A673 (cell line): ENCODE results near the gene STIL. TPM values are rescaled to one million over a fixed set of nuclear protein-coding genes. Genes with fewer than 3 reads are reported as not detected.

ENCODE experiments used
- BruUV-seq: library from RNA; stranded (reverse); fragments of 400-500 nt; replicated peaks from 2 replicates; lab custom pipeline; 2021; lab: Mats Ljungman, UMichigan
- CTCF ChIA-PET: fragments of 300-600 bp; sonication (Branson Sonifier 250); formaldehyde crosslinking; loops from one replicate; lab custom pipeline; 2022; ENCODE audit warnings: antibody characterized with exemption; lab: Charles Lee
- POLR2A ChIA-PET: fragments of 300-600 bp; sonication (Branson Sonifier 250); formaldehyde crosslinking; loops from one replicate; lab custom pipeline; 2022; ENCODE audit warnings: antibody characterized with exemption; ENCODE audit not compliant: low non-redundant PET; lab: Charles Lee
- DNase-seq: peaks from one replicate; pipeline ENCODE4 v3.0.0-alpha.2; 2015; ENCODE audit warnings: low spot score
- H3K27ac ChIP-seq: fragments of 200-600 bp; sonication (generic); 2 replicates; pipeline ENCODE4 v1.5.1; 2016; ENCODE audit warnings: mixed run types, low read depth, mild to moderate bottlenecking, mixed read lengths, antibody characterized with exemption, low read length; ENCODE audit not compliant: poor library complexity, severe bottlenecking
- H3K27me3 ChIP-seq: fragments of 200-600 bp; sonication (generic); replicated peaks from 2 replicates; pipeline ENCODE4 v1.6.1; 2017; ENCODE audit warnings: mixed run types, low read depth, mild to moderate bottlenecking, mixed read lengths, antibody characterized with exemption, low read length; ENCODE audit not compliant: insufficient read depth, poor library complexity
- H3K36me3 ChIP-seq: fragments of 200-600 bp; sonication (generic); 2 replicates; pipeline ENCODE4 v1.6.1; 2016; ENCODE audit warnings: mixed run types, mild to moderate bottlenecking, mixed read lengths, antibody characterized with exemption, low read length; ENCODE audit not compliant: insufficient read depth, poor library complexity, severe bottlenecking
- H3K4me1 ChIP-seq: fragments of 200-600 bp; sonication (generic); 2 replicates; pipeline ENCODE4 v1.6.1; 2017; ENCODE audit warnings: mixed run types, mild to moderate bottlenecking, mixed read lengths, antibody characterized with exemption, low read length; ENCODE audit not compliant: insufficient read depth, poor library complexity, severe bottlenecking
- H3K4me3 ChIP-seq: fragments of 200-600 bp; sonication (generic); 2 replicates; pipeline ENCODE4 v1.5.1; 2016; ENCODE audit warnings: low read depth, mixed run types, mild to moderate bottlenecking, mixed read lengths, low read length; ENCODE audit not compliant: poor library complexity, severe bottlenecking
- H3K9me3 ChIP-seq: fragments of 200-600 bp; sonication (generic); 2 replicates; pipeline ENCODE4 v1.6.1; 2016; ENCODE audit warnings: mixed run types, low read depth, mild to moderate bottlenecking, mixed read lengths, antibody characterized with exemption, low read length; ENCODE audit not compliant: poor library complexity, severe bottlenecking
- CTCF ChIP-seq: fragments of 300-800, 200-600 bp; sonication (generic); conservative IDR thresholded peaks from 2 replicates; pipeline ENCODE4 v1.5.1; 2017; ENCODE audit warnings: low read depth, mild to moderate bottlenecking, antibody characterized with exemption, low read length, moderate library complexity, mixed read lengths
- EZH2 ChIP-seq: fragments of 200-600 bp; sonication (generic); IDR thresholded peaks from 2 replicates; pipeline ENCODE4 v1.6.1; 2017; ENCODE audit warnings: borderline replicate concordance, low read depth, mild to moderate bottlenecking, mixed read lengths, antibody characterized with exemption, low read length; ENCODE audit not compliant: poor library complexity, severe bottlenecking
- intact Hi-C: fragments of 100-400 bp; cut with micrococcal nuclease; formaldehyde crosslinking; loops from one replicate; pipeline ENCODE4 v1.10.0; 2022; ENCODE audit not compliant: unreplicated experiment
- total RNA-seq: library from RNA; stranded (reverse); gene quantifications from 2 replicates; pipeline ENCODE4 v1.2.3, GENCODE V29; 2021

The STIL gene
- total RNA-seq, 1 experiment from 2014 or later = 43.4 TPM

DNA sequence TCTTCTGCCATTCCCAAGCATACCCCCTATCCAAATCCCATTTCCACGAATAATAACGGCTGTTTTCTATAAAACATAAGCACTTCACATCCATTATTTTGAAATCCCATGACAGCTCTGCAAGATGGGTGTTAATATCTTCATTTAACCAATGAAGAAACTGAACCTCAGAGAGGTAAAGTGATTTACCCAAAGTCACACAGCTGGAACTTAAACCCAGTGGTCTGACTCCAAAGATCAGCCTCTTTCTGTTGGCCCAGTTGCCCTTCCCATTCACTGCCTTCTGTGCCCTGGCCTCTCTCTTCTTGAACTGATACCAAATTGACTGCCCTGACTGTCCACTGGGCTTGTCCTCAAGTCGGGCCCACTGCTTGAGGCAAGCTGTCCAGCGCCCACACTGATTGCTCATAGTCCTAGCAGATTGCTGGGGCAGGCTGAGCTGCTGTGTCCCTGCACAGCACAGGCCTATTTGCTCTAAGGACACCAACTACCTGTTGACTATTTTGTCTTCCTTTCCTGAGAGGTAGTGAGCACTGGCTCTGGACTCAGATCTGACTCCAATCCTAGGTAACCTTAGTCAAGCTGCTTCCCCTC lies 101.2 kb downstream of the STIL start:
- no peaks in the 10 kb centered on the region for H3K27me3 ChIP-seq
- H3K9me3 ChIP-seq = no peaks in the 10 kb centered on the region
- ChIA-PET POLR2A (interaction anchor here (0.6 kb wide), 1 partner anchor 1037 kb away, joined by 5 read pairs; no protein-coding TSS in a partner anchor), CTCF (interaction anchor here (1.1 kb wide), 1 partner anchor 20 kb away, joined by 5 read pairs; no protein-coding TSS in a partner anchor)
- no peak overlapping the region for H3K27ac ChIP-seq
- no peak for DNase-seq
- no peaks in the 10 kb centered on the region for H3K36me3 ChIP-seq
- H3K4me3 ChIP-seq = no peak overlapping the region
- TF ChIP-seq EZH2 (no peak), CTCF (no peak)
- no peaks in the 10 kb centered on the region for H3K4me1 ChIP-seq
- intact Hi-C loops = no loop called here
- no TSS peak for BruUV-seq

DNA sequence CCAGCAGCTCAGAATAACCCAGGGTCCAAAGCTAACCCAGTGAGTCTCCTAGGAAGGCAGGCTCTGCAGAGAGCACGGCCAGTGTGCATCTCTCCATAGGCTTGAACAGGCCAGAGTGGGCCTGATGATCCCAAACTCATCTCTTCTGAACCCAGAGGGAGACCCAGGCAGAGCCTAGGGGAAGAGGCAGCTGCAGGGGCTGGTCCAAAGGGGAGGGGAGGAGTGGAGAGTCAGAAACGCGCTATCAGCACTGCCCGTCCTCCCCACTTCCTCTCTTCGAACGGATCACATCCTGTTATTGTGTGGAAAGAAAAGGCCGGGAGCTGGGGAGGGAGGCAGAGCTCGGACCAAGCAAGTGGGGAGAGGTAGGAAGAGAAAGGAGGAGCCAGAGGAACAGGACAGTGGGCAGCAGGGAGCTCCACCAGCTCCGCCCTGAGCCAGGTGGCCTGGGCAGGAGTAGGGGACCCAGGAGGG lies 102.1 kb downstream of the STIL start:
- H3K27ac ChIP-seq = no peak overlapping the region
- POLR2A ChIA-PET = no interaction called here
- no peak for DNase-seq
- intact Hi-C loops = no loop called here
- H3K4me1 ChIP-seq = no peaks in the 10 kb centered on the region
- H3K36me3 ChIP-seq = no peaks in the 10 kb centered on the region
- no peaks in the 10 kb centered on the region for H3K9me3 ChIP-seq
- H3K4me3 ChIP-seq = no peak overlapping the region
- H3K27me3 ChIP-seq = no peaks in the 10 kb centered on the region
- CTCF ChIA-PET = interaction anchor here (0.7 kb wide), 1 partner anchor 12 kb away, joined by 3 read pairs; no protein-coding TSS in a partner anchor
- BruUV-seq = no TSS peak
- no peak for TF ChIP-seq EZH2
- TF ChIP-seq CTCF = no peak

DNA sequence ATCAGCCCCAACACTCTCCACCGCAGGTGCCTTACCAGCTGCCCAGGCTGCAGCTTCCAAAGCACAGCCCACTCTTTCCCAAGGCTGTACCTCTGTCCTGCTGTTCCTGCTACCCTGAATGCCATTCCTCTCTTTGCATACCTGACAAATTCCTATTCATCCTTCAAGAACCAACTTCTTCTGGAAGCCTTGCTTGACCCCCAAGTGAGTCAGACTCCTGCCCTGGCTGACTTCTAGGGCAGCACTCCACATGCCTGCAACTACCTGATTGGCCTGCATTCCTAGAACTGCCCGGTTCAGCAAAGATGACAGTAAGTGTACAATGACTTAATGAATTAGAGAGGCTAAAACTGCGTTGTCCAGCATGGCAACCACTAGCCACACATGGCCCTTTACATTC lies 103.3 kb downstream of the STIL start:
- no TSS peak for BruUV-seq
- no peaks in the 10 kb centered on the region for H3K27me3 ChIP-seq
- intact Hi-C loops = no loop called here
- no peak for TF ChIP-seq CTCF
- TF ChIP-seq EZH2 = no peak
- no peaks in the 10 kb centered on the region for H3K9me3 ChIP-seq
- ChIA-PET POLR2A (no interaction called here), CTCF (no interaction called here)
- H3K4me3 ChIP-seq = no peak overlapping the region
- no peaks in the 10 kb centered on the region for H3K36me3 ChIP-seq
- no peak overlapping the region for H3K27ac ChIP-seq
- DNase-seq = no peak
- no peaks in the 10 kb centered on the region for H3K4me1 ChIP-seq
